ENCODE measurements around the gene LDHD. TPM values are rescaled to one million over a fixed set of nuclear protein-coding genes. Genes with fewer than 3 reads are reported as not detected.

The LDHD gene
- total and polyA plus RNA-seq, 7 donors: 2.5 to 114 (median 7.6) TPM

DNA sequence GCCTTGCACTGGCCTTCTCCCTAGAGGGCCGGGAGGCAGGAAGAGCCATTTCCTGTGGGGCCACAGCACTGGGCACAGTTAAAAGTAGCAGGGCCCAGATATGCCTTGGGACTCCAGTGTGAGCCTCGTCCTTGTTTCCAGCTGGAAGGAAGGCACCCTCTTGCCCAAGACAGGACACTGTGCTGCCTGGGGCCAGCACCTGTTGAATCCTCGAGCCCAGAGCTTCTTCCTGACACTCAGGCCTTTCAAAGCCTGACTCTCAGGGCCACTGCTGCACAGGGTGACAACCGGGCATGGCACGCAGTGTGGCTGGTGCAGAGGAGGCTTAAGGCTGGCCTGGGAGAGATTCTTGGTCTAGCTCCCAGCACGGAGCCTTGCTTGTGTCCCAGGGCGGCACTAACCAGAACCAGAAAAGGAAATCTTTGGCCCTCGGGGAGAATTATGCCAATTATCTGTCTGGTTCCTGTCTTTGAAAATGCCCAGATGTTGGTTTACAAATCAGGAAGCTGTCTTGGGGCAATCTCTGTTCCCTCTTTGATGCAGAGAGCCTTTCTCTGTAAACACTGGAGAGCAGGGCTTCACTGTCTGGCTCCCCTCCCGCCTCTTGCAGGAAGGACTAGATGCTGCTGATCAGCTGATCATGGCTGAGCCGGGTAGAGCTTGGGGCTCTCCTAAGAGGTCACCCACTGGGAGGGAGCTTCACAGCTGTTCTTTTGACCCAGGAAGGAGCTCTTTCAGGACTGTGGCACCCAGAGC is 11.1 kb downstream of the LDHD start:
- TF ChIP-seq POLR2AphosphoS5 (IDR thresholded peaks at IDR 0.05) (peak; percentile 87 to 95 (median 90)), EP300 (IDR thresholded peaks at IDR 0.05) (peak in 3 of 4 donors; percentile 65 to 82 (median 77)), POLR2A (IDR thresholded peaks at IDR 0.05) (no peak)
- Histone ChIP-seq H3K36me3 (no peaks in the 10 kb centered on the region), H3K27me3 (no peaks in the 10 kb centered on the region), H3K4me3 (no peak overlapping the region), H3K4me1 (peaks cover 0 to 86% (median 70%) of the 10 kb centered on the region in 4 donors), H3K27ac (peak overlapping the region; percentile 77 to 92 (median 88)), H3K9me3 (no peaks in the 10 kb centered on the region)
- intact Hi-C loops (cut with DNase I): loop anchor here (2.0 to 10.0 kb wide), 2 partner anchors 45 to 61 kb away; no protein-coding TSS in a partner anchor
- DNase-seq: peak; percentile 97
- 53 to 76% methylated on average over 10 of the region's 10 CpGs for WGBS, 2 donors

- no peaks in the 10 kb centered on the region for H3K36me3 ChIP-seq
- intact Hi-C loops (cut with DNase I): loop anchor here (2.0 to 10.0 kb wide), 2 partner anchors 44 to 60 kb away; no protein-coding TSS in a partner anchor
- no peaks in the 10 kb centered on the region for H3K27me3 ChIP-seq
- no peaks in the 10 kb centered on the region for H3K9me3 ChIP-seq
- 94 to 97% methylated on average over 11 of the region's 11 CpGs for WGBS, 2 donors
- H3K4me3 ChIP-seq: no peak overlapping the region
- H3K27ac ChIP-seq: peak overlapping the region; percentile 77 to 92 (median 88)
- H3K4me1 ChIP-seq: peaks cover 0 to 86% (median 70%) of the 10 kb centered on the region in 4 donors
- TF ChIP-seq POLR2AphosphoS5 (IDR thresholded peaks at IDR 0.05): no peak
- TF ChIP-seq, protein P1, sequence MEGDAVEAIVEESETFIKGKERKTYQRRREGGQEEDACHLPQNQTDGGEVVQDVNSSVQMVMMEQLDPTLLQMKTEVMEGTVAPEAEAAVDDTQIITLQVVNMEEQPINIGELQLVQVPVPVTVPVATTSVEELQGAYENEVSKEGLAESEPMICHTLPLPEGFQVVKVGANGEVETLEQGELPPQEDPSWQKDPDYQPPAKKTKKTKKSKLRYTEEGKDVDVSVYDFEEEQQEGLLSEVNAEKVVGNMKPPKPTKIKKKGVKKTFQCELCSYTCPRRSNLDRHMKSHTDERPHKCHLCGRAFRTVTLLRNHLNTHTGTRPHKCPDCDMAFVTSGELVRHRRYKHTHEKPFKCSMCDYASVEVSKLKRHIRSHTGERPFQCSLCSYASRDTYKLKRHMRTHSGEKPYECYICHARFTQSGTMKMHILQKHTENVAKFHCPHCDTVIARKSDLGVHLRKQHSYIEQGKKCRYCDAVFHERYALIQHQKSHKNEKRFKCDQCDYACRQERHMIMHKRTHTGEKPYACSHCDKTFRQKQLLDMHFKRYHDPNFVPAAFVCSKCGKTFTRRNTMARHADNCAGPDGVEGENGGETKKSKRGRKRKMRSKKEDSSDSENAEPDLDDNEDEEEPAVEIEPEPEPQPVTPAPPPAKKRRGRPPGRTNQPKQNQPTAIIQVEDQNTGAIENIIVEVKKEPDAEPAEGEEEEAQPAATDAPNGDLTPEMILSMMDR (IDR thresholded peaks at IDR 0.05): no peak
- DNase-seq: peak; percentile 69
Observed at GRCh38 chr16:75104836-75105235, 11.7 kb downstream of the LDHD start.

DNA sequence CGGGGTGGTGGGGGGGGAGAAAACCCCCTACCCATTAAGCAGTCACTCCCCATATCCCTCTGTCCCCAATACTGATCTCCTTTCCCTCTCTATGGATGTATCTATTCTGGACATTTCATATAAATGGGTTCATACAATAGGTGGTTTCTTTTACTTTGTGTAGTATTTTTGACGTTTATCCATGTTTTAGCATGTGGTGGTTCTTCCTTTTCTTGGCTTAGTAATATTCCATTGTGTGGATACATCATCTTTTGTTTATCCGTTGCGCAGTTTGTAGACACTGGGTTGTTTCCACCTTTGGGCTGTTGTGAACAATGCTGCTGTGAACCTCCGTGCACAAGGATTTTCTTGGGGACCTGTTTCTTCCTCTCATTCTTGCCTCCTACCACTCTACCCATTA is 12.6 kb downstream of the LDHD start:
- Histone ChIP-seq H3K4me1 (peaks cover 0 to 86% (median 70%) of the 10 kb centered on the region in 4 donors), H3K4me3 (no peak overlapping the region), H3K9me3 (no peaks in the 10 kb centered on the region), H3K36me3 (no peaks in the 10 kb centered on the region), H3K27ac (peak overlapping the region in 3 of 4 donors; percentile 77 to 92 (median 89)), H3K27me3 (no peaks in the 10 kb centered on the region)
- intact Hi-C loops (cut with DNase I): loop anchor here (2.0 to 10.0 kb wide), 2 partner anchors 43 to 59 kb away; no protein-coding TSS in a partner anchor
- 96 to 97% methylated on average over 5 of the region's 5 CpGs for WGBS, 2 donors
- DNase-seq: no peak
- TF ChIP-seq POLR2AphosphoS5 (IDR thresholded peaks at IDR 0.05): no peak
- no peak for TF ChIP-seq EP300 (IDR thresholded peaks at IDR 0.05)
- TF ChIP-seq, protein P1 (IDR thresholded peaks at IDR 0.05): no peak
- no peak for TF ChIP-seq POLR2A (IDR thresholded peaks at IDR 0.05)

DNA sequence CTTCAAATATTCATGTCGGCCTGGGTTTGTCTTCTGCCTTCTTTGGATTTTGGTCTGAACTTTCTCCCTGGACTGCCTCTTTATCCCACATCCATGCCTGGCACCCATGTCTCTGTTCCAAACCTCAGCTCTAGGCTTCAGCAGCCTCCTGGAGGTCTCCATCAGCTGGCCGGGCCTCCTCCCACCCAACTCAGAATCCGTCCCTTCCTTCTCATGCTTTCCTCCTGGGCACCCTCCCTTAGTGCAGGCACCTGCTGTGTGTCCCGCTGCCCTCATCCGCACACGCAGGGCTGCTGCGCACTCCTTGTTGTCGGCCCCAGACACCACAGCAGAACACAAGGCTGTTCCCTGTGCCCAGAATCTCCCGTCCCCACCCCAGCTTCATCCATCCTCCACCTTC is 14.0 kb downstream of the LDHD start:
- Histone ChIP-seq H3K4me3 (no peak overlapping the region), H3K27me3 (no peaks in the 10 kb centered on the region), H3K27ac (peak overlapping the region in 1 of 4 donors; percentile 17), H3K9me3 (no peaks in the 10 kb centered on the region), H3K36me3 (no peaks in the 10 kb centered on the region), H3K4me1 (peaks cover 0 to 86% (median 70%) of the 10 kb centered on the region in 4 donors)
- no peak for TF ChIP-seq POLR2A (IDR thresholded peaks at IDR 0.05)
- intact Hi-C loops (cut with DNase I): loop anchor here (10.0 kb wide), 1 partner anchor 58 kb away; no protein-coding TSS in a partner anchor
- DNase-seq: no peak
- WGBS, 2 donors: 96 to 97% methylated on average over 9 of the region's 9 CpGs

- H3K4me1 ChIP-seq: peaks cover 0 to 86% (median 69%) of the 10 kb centered on the region in 4 donors
Observed at GRCh38 chr16:75101635-75102034, 14.9 kb downstream of the LDHD start.

More at GRCh38 chr16:75101635-75102034, 14.9 kb downstream of the LDHD start:
- intact Hi-C loops (cut with DNase I): loop anchor here (10.0 kb wide), 1 partner anchor 57 kb away; no protein-coding TSS in a partner anchor
- 82 to 94% methylated on average over 3 of the region's 3 CpGs for WGBS, 2 donors
- Histone ChIP-seq H3K9me3 (no peaks in the 10 kb centered on the region), H3K36me3 (no peaks in the 10 kb centered on the region), H3K27me3 (no peaks in the 10 kb centered on the region), H3K4me3 (no peak overlapping the region), H3K27ac (no peak overlapping the region)
- DNase-seq: no peak
- TF ChIP-seq POLR2AphosphoS5 (IDR thresholded peaks at IDR 0.05) (no peak), POLR2A (IDR thresholded peaks at IDR 0.05) (no peak), EP300 (IDR thresholded peaks at IDR 0.05) (no peak)
- TF ChIP-seq, protein P1 (IDR thresholded peaks at IDR 0.05): no peak
